A549 (cell line): ENCODE data around the gene EGFL7.

Experiments
- EP300 ChIP-seq, 2 experiments: fragments of >200 bp; sonication (Bioruptor Twin); formaldehyde crosslinking; IDR thresholded peaks; 2 replicates in 1 of 2; 3 replicates in 1 of 2; pipeline ENCODE4 v1.6.1; 2016 to 2017
- PHF8 ChIP-seq: fragments of 200-600 bp; sonication (generic); IDR thresholded peaks from 2 replicates; pipeline ENCODE4 v1.6.1; 2016; ENCODE audit warnings: low read depth, mild to moderate bottlenecking, antibody characterized with exemption, moderate library complexity, borderline replicate concordance
- POLR2A ChIP-seq: IDR thresholded peaks from 2 replicates; pipeline ENCODE4 v1.6.1; 2012; ENCODE audit warnings: mild to moderate bottlenecking, low read length
- TF ChIP-seq, protein P1 (sequence below): fragments of >200 bp; sonication (Bioruptor Twin); formaldehyde crosslinking; IDR thresholded peaks from 3 replicates; pipeline ENCODE4 v1.5.1; 2016

DNA sequence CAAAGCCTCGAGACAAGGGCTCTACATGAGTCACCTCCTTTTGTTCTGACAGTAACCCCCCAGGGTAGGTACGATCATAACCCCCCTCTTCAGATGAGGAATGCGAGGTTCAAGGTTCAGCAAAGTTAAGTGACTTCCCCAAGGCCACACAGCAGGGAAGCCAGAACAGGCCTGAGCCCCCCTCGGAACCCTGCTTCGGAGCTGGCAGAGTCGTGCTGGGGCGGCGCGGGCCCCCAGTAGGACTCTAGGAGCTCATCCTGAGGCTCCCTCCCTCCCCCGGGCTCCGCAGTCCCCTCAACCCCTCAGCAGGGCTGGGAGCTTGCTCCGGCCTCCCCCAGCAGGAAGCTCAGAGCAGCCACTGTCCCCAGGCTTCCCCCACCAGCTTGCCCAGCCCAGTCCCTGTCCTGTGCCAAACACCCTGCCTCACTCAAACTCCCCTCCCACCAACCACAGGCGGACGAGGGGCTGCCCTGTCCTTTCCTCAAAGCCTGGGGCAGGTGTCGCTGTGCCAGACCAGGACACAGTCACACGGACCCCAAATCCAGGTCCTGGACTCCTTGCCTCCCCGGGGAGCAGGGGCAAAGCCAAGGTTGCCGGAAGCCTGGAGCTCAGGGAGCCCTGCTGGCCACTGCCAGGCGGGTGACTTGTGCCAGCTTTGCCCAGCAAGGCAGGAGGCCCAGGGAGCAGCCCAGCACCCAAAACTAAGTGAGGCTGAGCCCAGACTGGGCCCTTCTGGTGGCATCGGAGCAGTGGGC, 19.4 kb downstream of the EGFL7 start:
- TF ChIP-seq, protein P1, sequence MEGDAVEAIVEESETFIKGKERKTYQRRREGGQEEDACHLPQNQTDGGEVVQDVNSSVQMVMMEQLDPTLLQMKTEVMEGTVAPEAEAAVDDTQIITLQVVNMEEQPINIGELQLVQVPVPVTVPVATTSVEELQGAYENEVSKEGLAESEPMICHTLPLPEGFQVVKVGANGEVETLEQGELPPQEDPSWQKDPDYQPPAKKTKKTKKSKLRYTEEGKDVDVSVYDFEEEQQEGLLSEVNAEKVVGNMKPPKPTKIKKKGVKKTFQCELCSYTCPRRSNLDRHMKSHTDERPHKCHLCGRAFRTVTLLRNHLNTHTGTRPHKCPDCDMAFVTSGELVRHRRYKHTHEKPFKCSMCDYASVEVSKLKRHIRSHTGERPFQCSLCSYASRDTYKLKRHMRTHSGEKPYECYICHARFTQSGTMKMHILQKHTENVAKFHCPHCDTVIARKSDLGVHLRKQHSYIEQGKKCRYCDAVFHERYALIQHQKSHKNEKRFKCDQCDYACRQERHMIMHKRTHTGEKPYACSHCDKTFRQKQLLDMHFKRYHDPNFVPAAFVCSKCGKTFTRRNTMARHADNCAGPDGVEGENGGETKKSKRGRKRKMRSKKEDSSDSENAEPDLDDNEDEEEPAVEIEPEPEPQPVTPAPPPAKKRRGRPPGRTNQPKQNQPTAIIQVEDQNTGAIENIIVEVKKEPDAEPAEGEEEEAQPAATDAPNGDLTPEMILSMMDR, result no peak
- TF ChIP-seq PHF8, result no peak
- no peak for TF ChIP-seq POLR2A
- no peak for TF ChIP-seq EP300 (IDR thresholded peaks at IDR 0.05)
